SK-N-SH (cell line): ENCODE measurements around the gene LTBP2.

Experiments
- CTCF ChIP-seq: fragments of 200-600 bp; sonication (generic); IDR thresholded peaks from 2 replicates; pipeline ENCODE4 v1.6.1; 2017; ENCODE audit warnings: antibody characterized with exemption, mild to moderate bottlenecking, moderate library complexity
- EP300 ChIP-seq, 2 experiments: IDR thresholded peaks; 2 replicates each; pipeline versions ENCODE4 v1.4.0 to v1.6.1; 2012; ENCODE audit warnings: borderline replicate concordance in 1 of 2, low read depth in 1 of 2, low read length in 1 of 2
- GABPA ChIP-seq: IDR thresholded peaks from 2 replicates; pipeline ENCODE4 v1.4.0; 2012; ENCODE audit warnings: low read depth, mild to moderate bottlenecking
- MEF2A ChIP-seq: IDR thresholded peaks from 2 replicates; pipeline ENCODE4 v1.4.0; 2012; ENCODE audit warnings: low read depth, borderline replicate concordance
- TAF1 ChIP-seq: IDR thresholded peaks from 2 replicates; pipeline ENCODE4 v1.6.1; 2012; ENCODE audit warnings: low read depth, mild to moderate bottlenecking, low read length, moderate library complexity, borderline replicate concordance

GRCh38 chr14:74641601-74642391 is 29.8 kb upstream of the LTBP2 start:
- TF ChIP-seq CTCF: no peak
- no peak for TF ChIP-seq TAF1
- TF ChIP-seq EP300 (IDR thresholded peaks at IDR 0.05; ENCODE audit: borderline replicate concordance in 1 of 2, low read depth in 1 of 2, low read length in 1 of 2): no peak
- no peak for TF ChIP-seq MEF2A
- no peak for TF ChIP-seq GABPA
